Measurements from ENCODE around the gene FIBP.

Gene FIBP

GRCh38 chr11:65886826-65887722 is 1.2 kb downstream of the FIBP start:
- TF ChIP-seq CTCF (IDR thresholded peaks at IDR 0.05; ENCODE audit: control extremely low read depth, extremely low read depth, low read depth, missing control alignments): no peak
- no peak for DNase-seq (ENCODE audit: extremely low spot score)
- CTCF ChIA-PET: interaction anchor here (0.8 to 19.3 kb wide), 18 partner anchors 5 to 158 kb away, joined by 3 to 535 read pairs (median 13); partner anchors contain the start of genes CCDC85B, CFL1, CTSW and EFEMP2
- POLR2A ChIA-PET: interaction anchor here (1.7 kb wide), 1 partner anchor 35 kb away, joined by 12 read pairs; no protein-coding TSS in a partner anchor

GRCh38 chr11:65885808-65886536 is 2.3 kb downstream of the FIBP start:
- DNase-seq (ENCODE audit: extremely low spot score): no peak
- POLR2A ChIA-PET: no interaction called here
- CTCF ChIA-PET: interaction anchor here (0.5 to 19.3 kb wide), 28 partner anchors 4 to 591 kb away, joined by 3 to 535 read pairs (median 13); partner anchors contain the start of genes CCDC85B, CFL1, CTSW and EFEMP2
- no peak for TF ChIP-seq CTCF (IDR thresholded peaks at IDR 0.05; ENCODE audit: control extremely low read depth, extremely low read depth, low read depth, missing control alignments)

- TF ChIP-seq CTCF (IDR thresholded peaks at IDR 0.05; ENCODE audit: control extremely low read depth, extremely low read depth, low read depth, missing control alignments): no peak
- ChIA-PET POLR2A (interaction anchor here (0.6 to 1.1 kb wide), 3 partner anchors 8 to 116 kb away, joined by 3 to 5 read pairs (median 3); no protein-coding TSS in a partner anchor), CTCF (interaction anchor here (0.9 to 19.3 kb wide), 48 partner anchors 3 to 590 kb away, joined by 3 to 535 read pairs (median 6); partner anchors contain the start of genes BANF1, CATSPER1, CCDC85B and CFL1)
- DNase-seq (ENCODE audit: extremely low spot score): no peak
Observed at GRCh38 chr11:65885231-65885630, 3.0 kb downstream of the FIBP start.

GRCh38 chr11:65884716-65885092 is 3.6 kb downstream of the FIBP start:
- ChIA-PET POLR2A (interaction anchor here (0.6 to 1.5 kb wide), 4 partner anchors 9 to 116 kb away, joined by 3 to 5 read pairs (median 4); no protein-coding TSS in a partner anchor), CTCF (interaction anchor here (0.7 to 19.3 kb wide), 60 partner anchors 2 to 589 kb away, joined by 3 to 535 read pairs (median 5); partner anchors contain the start of genes BANF1, CATSPER1, CCDC85B and CFL1)
- DNase-seq (ENCODE audit: extremely low spot score): peak; percentile 88
- peak; percentile 100 for TF ChIP-seq CTCF (IDR thresholded peaks at IDR 0.05; ENCODE audit: control extremely low read depth, extremely low read depth, low read depth, missing control alignments)

GRCh38 chr11:65883786-65884715 is 4.2 kb downstream of the FIBP start:
- DNase-seq (ENCODE audit: extremely low spot score): no peak
- no peak for TF ChIP-seq CTCF (IDR thresholded peaks at IDR 0.05; ENCODE audit: control extremely low read depth, extremely low read depth, low read depth, missing control alignments)
- ChIA-PET POLR2A (interaction anchor here (0.5 to 1.5 kb wide), 4 partner anchors 9 to 40 kb away, joined by 3 to 6 read pairs (median 5); no protein-coding TSS in a partner anchor), CTCF (interaction anchor here (0.7 to 19.3 kb wide), 58 partner anchors 8 to 271 kb away, joined by 3 to 535 read pairs (median 5); partner anchors contain the start of genes BANF1, CATSPER1, CCDC85B and CFL1)

All from GM10248 (cell line).